PC-9 (cell line): ENCODE data around the gene UST.

Experiments
- CTCF ChIP-seq: fragments of 200-600 bp; sonication (generic); conservative IDR thresholded peaks from 2 replicates; pipeline ENCODE4 v1.6.1; 2017; ENCODE audit warnings: mixed run types, antibody characterized with exemption, mild to moderate bottlenecking, moderate library complexity
- EZH2 ChIP-seq: fragments of 200-600 bp; sonication (generic); IDR thresholded peaks from 2 replicates; pipeline ENCODE4 v1.8.0; 2017; ENCODE audit warnings: antibody characterized with exemption, low read depth

GRCh38 chr6:148698671-148699180, 48.1 kb upstream of the UST start:
- TF ChIP-seq CTCF (no peak), EZH2 (no peak)
